ENCODE measurements around the gene FADS6.

- no peak for TF ChIP-seq CTCF (IDR thresholded peaks at IDR 0.05)
- no peak for TF ChIP-seq POLR2A (IDR thresholded peaks at IDR 0.05)
Observed at GRCh38 chr17:74879308-74879707, 14.1 kb downstream of the FADS6 start.
